Measurements from ENCODE around the gene BSCL2.
"Not testable (repeated sequence)": the region's sequence is repeated elsewhere in the genome, so short reads cannot be mapped to it uniquely, and the experiment has no call there.

BSCL2 gene

GRCh38 chr11:62707277-62707861, at the start of gene BSCL2, which contains the start of gene GNG3:
TSS of gene BSCL2 (minus strand) at chr11:62707424. CDS start at chr11:62707195, 229 bp downstream.
TSS of gene GNG3 (plus strand) at chr11:62707676. CDS start at chr11:62708296, 620 bp downstream.
- peak within 1 kb of the TSS; percentile 73 for H3K4me3 ChIP-seq (ENCODE audit: low read depth, low read length)
- no peak for TF ChIP-seq CTCF (IDR thresholded peaks at IDR 0.05; ENCODE audit: low read depth, low read length)

- no peak overlapping the region for H3K4me3 ChIP-seq (ENCODE audit: low read depth, low read length)
- TF ChIP-seq CTCF (IDR thresholded peaks at IDR 0.05; ENCODE audit: low read depth, low read length), result no peak
These were observed 47.9 kb upstream of the BSCL2 start for GRCh38 chr11:62755086-62755615.

- TF ChIP-seq CTCF (IDR thresholded peaks at IDR 0.05; ENCODE audit: low read depth, low read length), result no peak
- H3K4me3 ChIP-seq (ENCODE audit: low read depth, low read length), result peak within 1 kb of the TSS; percentile 81
These were observed 46.7 kb upstream of the BSCL2 start, which contains the start of gene ZBTB3 for GRCh38 chr11:62753736-62754603. TSS of gene ZBTB3 (minus strand) at chr11:62754160. CDS start at chr11:62753664, 496 bp downstream.

- H3K4me3 ChIP-seq (ENCODE audit: low read depth, low read length), result peak overlapping the region; percentile 81
- no peak for TF ChIP-seq CTCF (IDR thresholded peaks at IDR 0.05; ENCODE audit: low read depth, low read length)
These were observed 45.9 kb upstream of the BSCL2 start for GRCh38 chr11:62752994-62753735.

- TF ChIP-seq CTCF (IDR thresholded peaks at IDR 0.05; ENCODE audit: low read depth, low read length), result no peak
- H3K4me3 ChIP-seq (ENCODE audit: low read depth, low read length), result no peak overlapping the region
These were observed 45.1 kb upstream of the BSCL2 start for GRCh38 chr11:62752177-62752785.

GRCh38 chr11:62749931-62750330, 42.7 kb upstream of the BSCL2 start:
- not testable (repeated sequence) for H3K4me3 ChIP-seq (ENCODE audit: low read depth, low read length)

Measured in WI38 (cell line).